Nephron (organoid): Measurements from ENCODE around the gene NOX1.

Source experiments
- H3K27ac Mint-ChIP-seq, 3 experiments: 2 replicates each; pipeline ENCODE4 v1.8.0; 2020; ENCODE audit warnings: mixed read lengths in 3 of 3, mild to moderate bottlenecking in 2 of 3, moderate library complexity in 1 of 3
- H3K27me3 Mint-ChIP-seq: 2 replicates; pipeline ENCODE4 v1.8.0; 2021; ENCODE audit warnings: low read depth, mild to moderate bottlenecking, moderate library complexity, mixed read lengths
- H3K36me3 Mint-ChIP-seq: 2 replicates; pipeline ENCODE4 v1.8.0; 2020; ENCODE audit warnings: low read depth, mixed read lengths
- H3K4me1 Mint-ChIP-seq: 2 replicates; pipeline ENCODE4 v1.8.0; 2020; ENCODE audit warnings: mixed read lengths
- H3K4me3 Mint-ChIP-seq, 3 experiments: 2 replicates each; pipeline ENCODE4 v1.8.0; 2020; ENCODE audit warnings: mild to moderate bottlenecking in 3 of 3, mixed read lengths in 3 of 3, moderate library complexity in 2 of 3
- H3K9me3 Mint-ChIP-seq: 2 replicates; pipeline ENCODE4 v1.8.0; 2020; ENCODE audit warnings: mixed read lengths
- CTCF ChIP-seq, 3 experiments: fragments of 200-600 bp; sonication (generic); IDR thresholded peaks; one replicate each; pipeline ENCODE4 v1.5.0; 2021; ENCODE audit warnings: antibody characterized with exemption in 3 of 3; ENCODE audit not compliant: unreplicated experiment in 3 of 3

Gene NOX1

GRCh38 chrX:100895365-100896075 lies 21.4 kb upstream of the NOX1 start:
- peak in 2 of 3 experiments; percentile 10 to 27 for TF ChIP-seq CTCF (IDR thresholded peaks at IDR 0.05; ENCODE audit: unreplicated experiment in 3 of 3)
- no peak overlapping the region for H3K4me3 Mint-ChIP-seq
- H3K27me3 Mint-ChIP-seq: no peaks in the 10 kb centered on the region
- no peaks in the 10 kb centered on the region for H3K4me1 Mint-ChIP-seq
- H3K36me3 Mint-ChIP-seq: no peaks in the 10 kb centered on the region
- peaks cover 3% of the 10 kb centered on the region for H3K9me3 Mint-ChIP-seq
- no peak overlapping the region for H3K27ac Mint-ChIP-seq

DNA sequence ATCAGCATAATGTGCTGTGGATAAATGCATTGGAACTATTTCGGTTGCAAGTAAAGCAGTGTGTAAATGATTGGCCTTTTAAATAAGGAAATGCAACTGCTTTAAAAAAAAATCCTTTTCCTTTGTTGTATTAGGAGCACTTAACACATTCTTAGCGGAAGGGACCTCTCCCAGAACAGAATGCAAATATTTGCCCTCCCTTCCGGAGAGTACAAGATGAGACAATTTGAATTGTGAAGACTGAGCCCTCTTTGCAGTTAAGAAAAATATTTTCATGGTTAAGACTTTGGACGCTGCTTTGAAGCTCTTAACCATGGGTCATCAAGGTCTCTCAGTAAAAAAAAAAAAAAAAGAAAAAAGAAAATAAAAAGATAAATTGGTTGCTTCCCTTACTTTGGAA lies 9.5 kb upstream of the NOX1 start:
- no peaks in the 10 kb centered on the region for H3K27me3 Mint-ChIP-seq
- TF ChIP-seq CTCF (IDR thresholded peaks at IDR 0.05; ENCODE audit: unreplicated experiment in 3 of 3): no peak
- no peaks in the 10 kb centered on the region for H3K4me1 Mint-ChIP-seq
- H3K9me3 Mint-ChIP-seq: peaks cover 17% of the 10 kb centered on the region
- no peaks in the 10 kb centered on the region for H3K36me3 Mint-ChIP-seq
- H3K27ac Mint-ChIP-seq: no peak overlapping the region
- H3K4me3 Mint-ChIP-seq: no peak overlapping the region

- Mint-ChIP-seq H3K27ac (no peak overlapping the region), H3K4me1 (no peaks in the 10 kb centered on the region), H3K36me3 (no peaks in the 10 kb centered on the region), H3K27me3 (no peaks in the 10 kb centered on the region), H3K4me3 (no peak overlapping the region), H3K9me3 (peaks cover 9% of the 10 kb centered on the region)
- TF ChIP-seq CTCF (IDR thresholded peaks at IDR 0.05; ENCODE audit: unreplicated experiment in 3 of 3): no peak
Observed at GRCh38 chrX:100880368-100880767, 6.2 kb upstream of the NOX1 start.

GRCh38 chrX:100871594-100872560 lies 2.3 kb downstream of the NOX1 start:
- no peaks in the 10 kb centered on the region for H3K36me3 Mint-ChIP-seq
- no peaks in the 10 kb centered on the region for H3K4me1 Mint-ChIP-seq
- TF ChIP-seq CTCF (IDR thresholded peaks at IDR 0.05; ENCODE audit: unreplicated experiment in 3 of 3): no peak
- peaks cover 2% of the 10 kb centered on the region for H3K9me3 Mint-ChIP-seq
- H3K27me3 Mint-ChIP-seq: peaks cover 4% of the 10 kb centered on the region
- H3K4me3 Mint-ChIP-seq: no peak overlapping the region
- H3K27ac Mint-ChIP-seq: no peak overlapping the region

GRCh38 chrX:100870527-100870926 lies 3.6 kb downstream of the NOX1 start:
- no peak overlapping the region for H3K27ac Mint-ChIP-seq
- H3K36me3 Mint-ChIP-seq: no peaks in the 10 kb centered on the region
- no peak overlapping the region for H3K4me3 Mint-ChIP-seq
- peaks cover 4% of the 10 kb centered on the region for H3K27me3 Mint-ChIP-seq
- no peaks in the 10 kb centered on the region for H3K4me1 Mint-ChIP-seq
- H3K9me3 Mint-ChIP-seq: peaks cover 2% of the 10 kb centered on the region
- TF ChIP-seq CTCF (IDR thresholded peaks at IDR 0.05; ENCODE audit: unreplicated experiment in 3 of 3): no peak
